T-helper 1 cell treated with Interleukin-12 subunit alpha and Interleukin-12 subunit beta and Interleukin-4 antibody, amounts not matched to agents 30 ng/mL and 1 ng/mL, for 36 hours (primary cell): ENCODE data around the gene COL5A3. TPM values are rescaled to one million over a fixed set of nuclear protein-coding genes. Genes with fewer than 3 reads are reported as not detected.
"Not testable (repeated sequence)": the region's sequence is repeated elsewhere in the genome, so short reads cannot be mapped to it uniquely, and the experiment has no call there.

Experiments
- intact Hi-C: fragments of 100-400 bp; cut with micrococcal nuclease; formaldehyde crosslinking; loops from one replicate; pipeline ENCODE4 v1.15.1; 2024
- total RNA-seq: library from RNA; stranded (reverse); gene quantifications from 2 replicates; pipeline ENCODE4 v1.2.3, GENCODE V29; 2022

The COL5A3 gene
- total RNA-seq, 1 donor from 2014 or later = 0.07 TPM

- intact Hi-C loops = no loop called here
Observed at GRCh38 chr19:9939301-9939913, 70.9 kb downstream of the COL5A3 start.

GRCh38 chr19:9937001-9937411, 73.3 kb downstream of the COL5A3 start:
- intact Hi-C loops = no loop called here

GRCh38 chr19:9936326-9937000, 73.8 kb downstream of the COL5A3 start, which contains the start of gene OLFM2:
Gene OLFM2, minus strand, starts transcription at chr19:9936515. Its CDS starts 149 bp downstream, at chr19:9936366.
- intact Hi-C loops = no loop called here

- intact Hi-C loops = loop anchor here (2.0 kb wide), 2 partner anchors 177 to 445 kb away; partner anchors contain the start of gene TYK2
Observed at GRCh38 chr19:9935506-9936325, 74.6 kb downstream of the COL5A3 start.

- intact Hi-C loops = loop anchor here (1.0 to 5.0 kb wide), 7 partner anchors 66 to 446 kb away; partner anchors contain the start of genes SHFL, TYK2 and ZNF561
Observed at GRCh38 chr19:9934132-9934950, 76.0 kb downstream of the COL5A3 start.

- intact Hi-C loops = loop anchor here (5.0 kb wide), 1 partner anchor 311 kb away; the partner anchor contains the start of gene ZNF561
Observed at GRCh38 chr19:9932835-9933234, 77.5 kb downstream of the COL5A3 start.

GRCh38 chr19:9931629-9932028, 78.7 kb downstream of the COL5A3 start:
- intact Hi-C loops = loop anchor here (1.0 to 5.0 kb wide), 4 partner anchors 95 to 459 kb away; partner anchors contain the start of gene ZNF561

GRCh38 chr19:9923440-9923839, 86.9 kb downstream of the COL5A3 start:
- intact Hi-C loops = no loop called here

- intact Hi-C loops = not testable (repeated sequence)
Observed at GRCh38 chr19:9922782-9923379, 87.4 kb downstream of the COL5A3 start.

- intact Hi-C loops = no loop called here
Observed at GRCh38 chr19:9917321-9917720, 93.0 kb downstream of the COL5A3 start.

- intact Hi-C loops = no loop called here
Observed at GRCh38 chr19:9916719-9917118, 93.6 kb downstream of the COL5A3 start.

- intact Hi-C loops = loop anchor here (1.0 to 5.0 kb wide), 6 partner anchors 56 to 772 kb away; partner anchors contain the start of genes PIN1 and ZNF317
Observed at GRCh38 chr19:9914315-9915207, 95.7 kb downstream of the COL5A3 start.

GRCh38 chr19:9914001-9914314, 96.3 kb downstream of the COL5A3 start:
- intact Hi-C loops = loop anchor here (1.0 to 5.0 kb wide), 6 partner anchors 55 to 772 kb away; partner anchors contain the start of genes PIN1 and ZNF317

GRCh38 chr19:9913237-9914000, 96.9 kb downstream of the COL5A3 start:
- intact Hi-C loops = loop anchor here (5.0 kb wide), 2 partner anchors 326 to 771 kb away; partner anchors contain the start of gene ZNF317

GRCh38 chr19:9912551-9913236, 97.6 kb downstream of the COL5A3 start:
- intact Hi-C loops = loop anchor here (5.0 kb wide), 2 partner anchors 325 to 770 kb away; partner anchors contain the start of gene ZNF317

GRCh38 chr19:9911524-9912185, 98.6 kb downstream of the COL5A3 start:
- intact Hi-C loops = loop anchor here (5.0 kb wide), 2 partner anchors 324 to 769 kb away; partner anchors contain the start of gene ZNF317

- intact Hi-C loops = loop anchor here (5.0 kb wide), 2 partner anchors 323 to 768 kb away; partner anchors contain the start of gene ZNF317
Observed at GRCh38 chr19:9910625-9911024, 99.7 kb downstream of the COL5A3 start.
